GM18519 (cell line): ENCODE data around the gene DHX8.

ENCODE experiments used
- ATAC-seq: cut with Tn5 transposase; IDR thresholded peaks from one replicate; pipeline ENCODE4 v1.9.1; 2021; ENCODE audit warnings: mild to moderate bottlenecking, moderate library complexity; ENCODE audit not compliant: unreplicated experiment, low FRiP score

Gene DHX8

GRCh38 chr17:43568506-43569082, 84.8 kb downstream of the DHX8 start:
- no peak for ATAC-seq

- ATAC-seq: no peak
These were observed 86.7 kb downstream of the DHX8 start for GRCh38 chr17:43570518-43570928.

- no peak for ATAC-seq
These were observed 88.7 kb downstream of the DHX8 start for GRCh38 chr17:43572368-43572980.

GRCh38 chr17:43573579-43574321, 90.0 kb downstream of the DHX8 start:
- no peak for ATAC-seq

- no peak for ATAC-seq
These were observed 90.6 kb downstream of the DHX8 start for GRCh38 chr17:43574348-43574747.

- ATAC-seq: no peak
These were observed 91.2 kb downstream of the DHX8 start for GRCh38 chr17:43574896-43575525.
